Esophagus squamous epithelium (tissue), 5 donors: ENCODE results near the gene C6orf52. TPM values are rescaled to one million over a fixed set of nuclear protein-coding genes. Genes with fewer than 3 reads are reported as not detected.

ENCODE experiments used
- DNase-seq: peaks from one replicate; lab custom pipeline; 2025; lab: John Stamatoyannopoulos, UW
- H3K27ac ChIP-seq, 4 donors: fragments of 200-600 bp; sonication (generic); one replicate each; pipeline ENCODE4 v1.5.1; 2016 to 2019; ENCODE audit warnings: mild to moderate bottlenecking in 1 of 4
- H3K27me3 ChIP-seq, 4 donors: fragments of 200-600 bp; sonication (generic); 1 replicate in 3 of 4; 2 replicates in 1 of 4; pipeline versions ENCODE4 v1.5.1 to v1.6.0; 2017 to 2021; ENCODE audit warnings: antibody characterized with exemption in 1 of 4
- H3K36me3 ChIP-seq, 3 donors: fragments of 200-600 bp; sonication (generic); one replicate each; pipeline ENCODE4 v1.5.1; 2016 to 2019
- H3K4me1 ChIP-seq, 3 donors: fragments of 200-600 bp; sonication (generic); one replicate each; pipeline ENCODE4 v1.5.1; 2017 to 2019
- H3K4me3 ChIP-seq, 4 donors: fragments of 200-600 bp; sonication (generic); 1 replicate in 3 of 4; 2 replicates in 1 of 4; pipeline ENCODE4 v1.5.1; 2016 to 2019; ENCODE audit warnings: mild to moderate bottlenecking in 2 of 4, moderate library complexity in 1 of 4
- H3K9me3 ChIP-seq, 3 donors: fragments of 200-600 bp; sonication (generic); one replicate each; pipeline ENCODE4 v1.5.1; 2016 to 2019
- CTCF ChIP-seq, 6 experiments: fragments of 450-650 bp in 4 of 6; fragments of 200-600 bp in 2 of 6; sonication (generic) in 2 of 6; IDR thresholded peaks; one replicate each; pipeline ENCODE4 v1.5.1; 2016 to 2019; ENCODE audit warnings: antibody characterized with exemption in 6 of 6, mild to moderate bottlenecking in 4 of 6, moderate library complexity in 4 of 6
- POLR2A ChIP-seq, 4 donors: fragments of 450-650 bp; IDR thresholded peaks; one replicate each; pipeline ENCODE4 v1.6.1; 2017; ENCODE audit warnings: antibody characterized with exemption in 4 of 4, mild to moderate bottlenecking in 4 of 4, moderate library complexity in 3 of 4
- WGBS, 2 donors: methylation state at CpG; one replicate each; pipeline ENCODE4 v1.1.5; 2018; 5-methylcytosine and 5-hydroxymethylcytosine counted together
- intact Hi-C: fragments of 100-400 bp; cut with DNase I; formaldehyde crosslinking; loops from one replicate; pipeline ENCODE4 v1.15.0; 2022
- total RNA-seq, 4 donors: library from RNA; depleted of rRNA; stranded (reverse); fragments of >200 nt; gene quantifications; one replicate each; pipeline ENCODE4 v1.1.0, GENCODE V29; 2016
- donor health status: DM: yes; HTN: yes; CAD: no.

The C6orf52 gene
- total RNA-seq, 4 donors from 2014 or later, result not detected

GRCh38 chr6:10686901-10687300 is 7.5 kb downstream of the C6orf52 start:
- Histone ChIP-seq H3K4me1 (peaks cover 0 to 27% (median 12%) of the 10 kb centered on the region in 3 donors), H3K27ac (no peak overlapping the region), H3K36me3 (no peaks in the 10 kb centered on the region), H3K4me3 (no peak overlapping the region), H3K27me3 (no peaks in the 10 kb centered on the region), H3K9me3 (no peaks in the 10 kb centered on the region)
- no peak for DNase-seq
- intact Hi-C loops, result no loop called here
- TF ChIP-seq POLR2A (IDR thresholded peaks at IDR 0.05) (no peak), CTCF (IDR thresholded peaks at IDR 0.05) (no peak)
- 76 to 86% methylated on average over 8 of the region's 8 CpGs for WGBS, 2 donors

- Histone ChIP-seq H3K27me3 (no peaks in the 10 kb centered on the region), H3K9me3 (no peaks in the 10 kb centered on the region), H3K4me3 (no peak overlapping the region), H3K27ac (no peak overlapping the region), H3K4me1 (peaks cover 0 to 11% (median 7%) of the 10 kb centered on the region in 3 donors), H3K36me3 (no peaks in the 10 kb centered on the region)
- intact Hi-C loops, result no loop called here
- TF ChIP-seq CTCF (IDR thresholded peaks at IDR 0.05) (no peak), POLR2A (IDR thresholded peaks at IDR 0.05) (no peak)
- DNase-seq, result no peak
- 62 to 70% methylated on average over 3 of the region's 3 CpGs for WGBS, 2 donors
These were observed 9.1 kb downstream of the C6orf52 start for GRCh38 chr6:10685092-10685915.

GRCh38 chr6:10684618-10685017 is 9.8 kb downstream of the C6orf52 start:
- Histone ChIP-seq H3K27me3 (no peaks in the 10 kb centered on the region), H3K4me3 (no peak overlapping the region), H3K9me3 (no peaks in the 10 kb centered on the region), H3K27ac (no peak overlapping the region), H3K4me1 (peaks cover 0 to 4% (median 0%) of the 10 kb centered on the region in 3 donors), H3K36me3 (no peaks in the 10 kb centered on the region)
- TF ChIP-seq CTCF (IDR thresholded peaks at IDR 0.05) (no peak), POLR2A (IDR thresholded peaks at IDR 0.05) (no peak)
- 67 to 77% methylated on average over 5 of the region's 5 CpGs for WGBS, 2 donors
- intact Hi-C loops, result no loop called here
- DNase-seq, result no peak

GRCh38 chr6:10682355-10682988 is 11.9 kb downstream of the C6orf52 start:
- intact Hi-C loops, result no loop called here
- no peak for TF ChIP-seq CTCF (IDR thresholded peaks at IDR 0.05)
- TF ChIP-seq POLR2A (IDR thresholded peaks at IDR 0.05), result no peak
- no peaks in the 10 kb centered on the region for H3K4me1 ChIP-seq
- H3K27ac ChIP-seq, result no peak overlapping the region
- no peaks in the 10 kb centered on the region for H3K27me3 ChIP-seq
- H3K9me3 ChIP-seq, result no peaks in the 10 kb centered on the region
- DNase-seq, result no peak
- no peaks in the 10 kb centered on the region for H3K36me3 ChIP-seq
- H3K4me3 ChIP-seq, result no peak overlapping the region

GRCh38 chr6:10681795-10682194 is 12.6 kb downstream of the C6orf52 start:
- intact Hi-C loops, result no loop called here
- no peaks in the 10 kb centered on the region for H3K36me3 ChIP-seq
- no peak overlapping the region for H3K27ac ChIP-seq
- TF ChIP-seq CTCF (IDR thresholded peaks at IDR 0.05), result no peak
- no peak for TF ChIP-seq POLR2A (IDR thresholded peaks at IDR 0.05)
- no peaks in the 10 kb centered on the region for H3K9me3 ChIP-seq
- 50 to 58% methylated on average over 3 of the region's 3 CpGs for WGBS, 2 donors
- H3K27me3 ChIP-seq, result no peaks in the 10 kb centered on the region
- no peaks in the 10 kb centered on the region for H3K4me1 ChIP-seq
- no peak for DNase-seq
- H3K4me3 ChIP-seq, result no peak overlapping the region
